Astrocyte of the cerebellum (primary cell): ENCODE results near the gene NOSIP.

Experiments used
- DNase-seq: peaks from one replicate; pipeline ENCODE4 v3.0.0-alpha.2; 2011; ENCODE audit warnings: low read depth
- H3K4me3 ChIP-seq: 2 replicates; pipeline ENCODE4 v1.5.1; 2011; ENCODE audit warnings: mild to moderate bottlenecking, low read depth, low read length, moderate library complexity
- CTCF ChIP-seq: IDR thresholded peaks from 2 replicates; pipeline ENCODE4 v1.5.1; 2012; ENCODE audit warnings: low read length, low read depth, moderate library complexity, mild to moderate bottlenecking; ENCODE audit errors: missing control alignments
- in situ Hi-C: cut with HindIII; loops from 2 replicates; pipeline ENCODE4 v1.10.0; 2017; ENCODE audit warnings: low sequenced_read_pairs

The NOSIP gene

GRCh38 chr19:49602806-49603205 is 22.4 kb upstream of the NOSIP start:
- in situ Hi-C loops = no loop called here
- no peak for TF ChIP-seq CTCF
- H3K4me3 ChIP-seq = no peak overlapping the region
- no peak for DNase-seq

- TF ChIP-seq CTCF = no peak
- H3K4me3 ChIP-seq = no peak overlapping the region
- DNase-seq = no peak
- in situ Hi-C loops = no loop called here
These were observed 21.2 kb upstream of the NOSIP start for GRCh38 chr19:49601482-49602038.

GRCh38 chr19:49599378-49600295 is 19.3 kb upstream of the NOSIP start:
- TF ChIP-seq CTCF = no peak
- DNase-seq = no peak
- in situ Hi-C loops = no loop called here
- no peak overlapping the region for H3K4me3 ChIP-seq

GRCh38 chr19:49597703-49597974 is 17.3 kb upstream of the NOSIP start:
- no peak for DNase-seq
- no peak for TF ChIP-seq CTCF
- no peak overlapping the region for H3K4me3 ChIP-seq
- in situ Hi-C loops = no loop called here

GRCh38 chr19:49596954-49597702 is 16.8 kb upstream of the NOSIP start:
- no peak overlapping the region for H3K4me3 ChIP-seq
- in situ Hi-C loops = no loop called here
- DNase-seq = no peak
- TF ChIP-seq CTCF = no peak

- in situ Hi-C loops = no loop called here
- H3K4me3 ChIP-seq = no peak overlapping the region
- DNase-seq = no peak
- TF ChIP-seq CTCF = no peak
These were observed 16.1 kb upstream of the NOSIP start for GRCh38 chr19:49596407-49596806.
